HEK293 (cell line): Measurements from ENCODE around the gene PEAR1.

Experiments
- CTCF ChIP-seq: fragments of 450-650 bp; formaldehyde crosslinking; IDR thresholded peaks from 2 replicates; pipeline ENCODE4 v1.5.1; 2016; ENCODE audit warnings: missing biosample characterization, missing genetic modification characterization
- GLI4 ChIP-seq: fragments of 450-650 bp; formaldehyde crosslinking; IDR thresholded peaks from 2 replicates; pipeline ENCODE4 v1.5.1; 2016; ENCODE audit warnings: missing biosample characterization, missing genetic modification characterization
- PATZ1 ChIP-seq: fragments of 450-650 bp; formaldehyde crosslinking; IDR thresholded peaks from 2 replicates; pipeline ENCODE4 v1.5.1; 2016; ENCODE audit warnings: missing biosample characterization, missing genetic modification characterization
- PRDM10 ChIP-seq: fragments of 450-650 bp; formaldehyde crosslinking; IDR thresholded peaks from 2 replicates; pipeline ENCODE4 v1.5.1; 2016; ENCODE audit warnings: missing biosample characterization, missing genetic modification characterization
- SP7 ChIP-seq: fragments of 450-650 bp; formaldehyde crosslinking; IDR thresholded peaks from 2 replicates; pipeline ENCODE4 v1.5.1; 2016; ENCODE audit warnings: missing biosample characterization, missing genetic modification characterization
- ZBTB10 ChIP-seq: fragments of 450-650 bp; formaldehyde crosslinking; IDR thresholded peaks from 2 replicates; pipeline ENCODE4 v1.5.1; 2016; ENCODE audit warnings: missing biosample characterization, missing genetic modification characterization
- ZBTB17 ChIP-seq: fragments of 450-650 bp; formaldehyde crosslinking; IDR thresholded peaks from 2 replicates; pipeline ENCODE4 v1.5.1; 2016; ENCODE audit warnings: missing biosample characterization, missing genetic modification characterization
- ZBTB21 ChIP-seq: fragments of 450-650 bp; formaldehyde crosslinking; IDR thresholded peaks from 2 replicates; pipeline ENCODE4 v1.5.1; 2017; ENCODE audit warnings: missing biosample characterization, missing genetic modification characterization
- ZBTB7A ChIP-seq: fragments of 450-650 bp; formaldehyde crosslinking; IDR thresholded peaks from 2 replicates; pipeline ENCODE4 v1.5.1; 2016; ENCODE audit warnings: low read depth, missing biosample characterization, missing genetic modification characterization
- ZFHX2 ChIP-seq: fragments of 450-650 bp; formaldehyde crosslinking; conservative IDR thresholded peaks from 2 replicates; pipeline ENCODE4 v1.5.1; 2016; ENCODE audit warnings: missing biosample characterization, missing genetic modification characterization
- ZNF138 ChIP-seq: fragments of 450-650 bp; formaldehyde crosslinking; IDR thresholded peaks from 2 replicates; pipeline ENCODE4 v1.5.1; 2016; ENCODE audit warnings: missing biosample characterization, missing genetic modification characterization, borderline replicate concordance
- ZNF184 ChIP-seq: fragments of 450-650 bp; IDR thresholded peaks from 2 replicates; pipeline ENCODE4 v1.5.1; 2018; ENCODE audit warnings: missing biosample characterization, mild to moderate bottlenecking, missing genetic modification characterization
- ZNF248 ChIP-seq: fragments of 450-650 bp; formaldehyde crosslinking; IDR thresholded peaks from 2 replicates; pipeline ENCODE4 v1.5.1; 2017; ENCODE audit warnings: missing biosample characterization, missing genetic modification characterization
- ZNF362 ChIP-seq: fragments of 450-650 bp; formaldehyde crosslinking; IDR thresholded peaks from 2 replicates; pipeline ENCODE4 v1.5.1; 2016; ENCODE audit warnings: missing biosample characterization, missing genetic modification characterization
- ZNF600 ChIP-seq: fragments of 450-650 bp; formaldehyde crosslinking; IDR thresholded peaks from 2 replicates; pipeline ENCODE4 v1.5.1; 2016; ENCODE audit warnings: missing biosample characterization, missing genetic modification characterization
- ZNF629 ChIP-seq: fragments of 450-650 bp; formaldehyde crosslinking; IDR thresholded peaks from 2 replicates; pipeline ENCODE4 v1.5.1; 2017; ENCODE audit warnings: missing biosample characterization, missing genetic modification characterization
- ZNF692 ChIP-seq: fragments of 450-650 bp; formaldehyde crosslinking; IDR thresholded peaks from 2 replicates; pipeline ENCODE4 v1.5.1; 2016; ENCODE audit warnings: missing biosample characterization, missing genetic modification characterization
- ZNF701 ChIP-seq: fragments of 450-650 bp; formaldehyde crosslinking; IDR thresholded peaks from 2 replicates; pipeline ENCODE4 v1.5.1; 2016; ENCODE audit warnings: missing biosample characterization, missing genetic modification characterization
- ZNF843 ChIP-seq: fragments of 450-650 bp; formaldehyde crosslinking; IDR thresholded peaks from 2 replicates; pipeline ENCODE4 v1.5.1; 2016; ENCODE audit warnings: missing biosample characterization, missing genetic modification characterization

PEAR1 gene

GRCh38 chr1:156910309-156910782 is 16.8 kb downstream of the PEAR1 start (continued):
- TF ChIP-seq PRDM10 (tag by site-specific recombination) (peak; percentile 41), ZBTB17 (0 out of 2 replicates have a peak, but pooled peaks have one; percentile 24), SP7 (tag by site-specific recombination) (0 out of 2 replicates have a peak, but pooled peaks have one; percentile 44), ZBTB21 (tag by site-specific recombination) (no peak), ZNF600 (tag by site-specific recombination) (peak; percentile 53; the same call in 1 of the 2 replicates), ZNF362 (tag by site-specific recombination) (no peak), ZNF184 (tag by site-specific recombination) (no peak), ZFHX2 (tag by site-specific recombination) (peak; percentile 87), CTCF (peak; percentile 81), ZNF138 (tag by site-specific recombination) (no peak), ZNF701 (tag by site-specific recombination) (no peak), PATZ1 (tag by site-specific recombination) (peak; percentile 87), GLI4 (tag by site-specific recombination) (0 out of 2 replicates have a peak, but pooled peaks have one; percentile 32), ZNF248 (tag by site-specific recombination) (no peak), ZBTB7A (tag by site-specific recombination) (peak; percentile 57; the same call in 1 of the 2 replicates), ZBTB10 (tag by site-specific recombination) (peak; percentile 85), ZNF843 (tag by site-specific recombination) (no peak), ZNF629 (tag by site-specific recombination) (peak; percentile 29; the same call in 1 of the 2 replicates), ZNF692 (tag by site-specific recombination) (peak; percentile 59)
